B cell (primary cell): Measurements from ENCODE around the gene MTHFR.

Experiments used
- EZH2 ChIP-seq: IDR thresholded peaks from 2 replicates; pipeline ENCODE4 v1.6.1; 2012; ENCODE audit warnings: borderline replicate concordance, low read depth, mild to moderate bottlenecking, moderate library complexity, low read length; ENCODE audit not compliant: insufficient read depth, poor library complexity, severe bottlenecking
- TF ChIP-seq, protein P1 (sequence below): fragments of 200-600 bp; IDR thresholded peaks from one replicate; pipeline ENCODE4 v1.8.0; 2022; ENCODE audit warnings: antibody characterized with exemption, mild to moderate bottlenecking

DNA sequence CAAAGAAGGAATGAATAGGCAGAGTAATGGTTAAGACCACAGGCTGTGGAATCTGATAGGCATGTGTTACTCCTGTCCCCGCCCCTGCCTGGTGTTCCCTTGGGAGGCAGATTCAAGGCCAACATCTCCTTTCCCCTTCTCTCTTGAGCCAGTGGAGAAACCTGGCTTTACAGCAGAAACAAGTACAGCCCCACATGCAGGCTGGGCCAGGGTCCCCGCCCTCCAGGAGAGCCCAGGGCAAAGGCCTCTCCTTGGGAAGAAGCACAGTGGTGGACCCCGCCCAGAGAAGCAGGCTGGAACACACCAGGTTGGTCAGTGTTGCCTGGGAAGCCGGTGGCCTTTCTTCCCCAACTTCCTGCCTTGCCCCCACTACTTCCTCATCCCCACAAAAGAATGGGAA, 36.9 kb downstream of the MTHFR start:
- TF ChIP-seq, protein P1, sequence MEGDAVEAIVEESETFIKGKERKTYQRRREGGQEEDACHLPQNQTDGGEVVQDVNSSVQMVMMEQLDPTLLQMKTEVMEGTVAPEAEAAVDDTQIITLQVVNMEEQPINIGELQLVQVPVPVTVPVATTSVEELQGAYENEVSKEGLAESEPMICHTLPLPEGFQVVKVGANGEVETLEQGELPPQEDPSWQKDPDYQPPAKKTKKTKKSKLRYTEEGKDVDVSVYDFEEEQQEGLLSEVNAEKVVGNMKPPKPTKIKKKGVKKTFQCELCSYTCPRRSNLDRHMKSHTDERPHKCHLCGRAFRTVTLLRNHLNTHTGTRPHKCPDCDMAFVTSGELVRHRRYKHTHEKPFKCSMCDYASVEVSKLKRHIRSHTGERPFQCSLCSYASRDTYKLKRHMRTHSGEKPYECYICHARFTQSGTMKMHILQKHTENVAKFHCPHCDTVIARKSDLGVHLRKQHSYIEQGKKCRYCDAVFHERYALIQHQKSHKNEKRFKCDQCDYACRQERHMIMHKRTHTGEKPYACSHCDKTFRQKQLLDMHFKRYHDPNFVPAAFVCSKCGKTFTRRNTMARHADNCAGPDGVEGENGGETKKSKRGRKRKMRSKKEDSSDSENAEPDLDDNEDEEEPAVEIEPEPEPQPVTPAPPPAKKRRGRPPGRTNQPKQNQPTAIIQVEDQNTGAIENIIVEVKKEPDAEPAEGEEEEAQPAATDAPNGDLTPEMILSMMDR, result no peak
- no peak for TF ChIP-seq EZH2
